Naive thymus-derived CD8-positive, alpha-beta T cell (primary cell): ENCODE results near the gene ACACB. TPM values are rescaled to one million over a fixed set of nuclear protein-coding genes. Genes with fewer than 3 reads are reported as not detected.

Source experiments
- ATAC-seq, 2 donors: fragments of 150-1000 bp; cut with Tn5 transposase in 1 of 2; sonication (Bioruptor Pico), chemical (Tn5 transposase) in 1 of 2; 1 replicate in 1 of 2; 2 replicates in 1 of 2; pipeline ENCODE4 v1.10.0; 2021; ENCODE audit warnings: mild to moderate bottlenecking in 2 of 2, moderate library complexity in 2 of 2
- POLR2A ChIA-PET: fragments of 350-600 bp; sonication (Branson Sonifier 250); formaldehyde crosslinking; loops from one replicate; lab custom pipeline; 2021; ENCODE audit warnings: antibody characterized with exemption; lab: Charles Lee
- DNase-seq, 10 donors: peaks; one replicate each; pipeline versions ENCODE4 v3.0.0 to v3.0.0-alpha.2; 2020 to 2022
- H3K27ac Mint-ChIP-seq, 10 donors: one replicate each; pipeline ENCODE4 v1.8.0; 2020 to 2022; ENCODE audit warnings: mild to moderate bottlenecking in 10 of 10, mixed read lengths in 10 of 10, moderate library complexity in 4 of 10, inconsistent platforms in 1 of 10
- H3K27me3 Mint-ChIP-seq, 5 donors: one replicate each; pipeline ENCODE4 v1.8.0; 2021 to 2022; ENCODE audit warnings: mixed read lengths in 5 of 5
- H3K36me3 Mint-ChIP-seq, 3 donors: one replicate each; pipeline ENCODE4 v1.8.0; 2020 to 2022; ENCODE audit warnings: mixed read lengths in 3 of 3, mild to moderate bottlenecking in 2 of 3, inconsistent platforms in 1 of 3
- H3K4me1 Mint-ChIP-seq, 4 donors: one replicate each; pipeline ENCODE4 v1.8.0; 2021 to 2022; ENCODE audit warnings: mixed read lengths in 4 of 4
- H3K4me3 Mint-ChIP-seq, 10 donors: one replicate each; pipeline ENCODE4 v1.8.0; 2020 to 2022; ENCODE audit warnings: mild to moderate bottlenecking in 10 of 10, mixed read lengths in 10 of 10, moderate library complexity in 6 of 10, inconsistent platforms in 1 of 10
- H3K9me3 Mint-ChIP-seq, 9 donors: one replicate each; pipeline ENCODE4 v1.8.0; 2020 to 2022; ENCODE audit warnings: mixed read lengths in 9 of 9, mild to moderate bottlenecking in 3 of 9, inconsistent platforms in 1 of 9, moderate library complexity in 1 of 9
- polyA plus RNA-seq, 3 donors: library from polyadenylated mRNA; unstranded; fragments of 300-500 nt; fragmentation: Illumina TruSeq; gene quantifications; one replicate each; pipeline ENCODE4 v1.2.3, GENCODE V29; 2021
- total RNA-seq, 8 experiments: library from RNA in 2 of 8; stranded (reverse) in 2 of 8; gene quantifications; one replicate each; pipeline ENCODE4 v1.2.3 and lab custom pipeline; 2021 to 2026

The ACACB gene
- total RNA-seq (10 to 100 TPM; 40.4 to 43.3 TPM), polyA plus RNA-seq (1 to 10 TPM; 1.1 to 3.9 (median 2.9) TPM), total RNA-seq (lab: John Stamatoyannopoulos, UW) (3.6 to 61.6 (median 51.0) reads per million in 6 experiments)

DNA sequence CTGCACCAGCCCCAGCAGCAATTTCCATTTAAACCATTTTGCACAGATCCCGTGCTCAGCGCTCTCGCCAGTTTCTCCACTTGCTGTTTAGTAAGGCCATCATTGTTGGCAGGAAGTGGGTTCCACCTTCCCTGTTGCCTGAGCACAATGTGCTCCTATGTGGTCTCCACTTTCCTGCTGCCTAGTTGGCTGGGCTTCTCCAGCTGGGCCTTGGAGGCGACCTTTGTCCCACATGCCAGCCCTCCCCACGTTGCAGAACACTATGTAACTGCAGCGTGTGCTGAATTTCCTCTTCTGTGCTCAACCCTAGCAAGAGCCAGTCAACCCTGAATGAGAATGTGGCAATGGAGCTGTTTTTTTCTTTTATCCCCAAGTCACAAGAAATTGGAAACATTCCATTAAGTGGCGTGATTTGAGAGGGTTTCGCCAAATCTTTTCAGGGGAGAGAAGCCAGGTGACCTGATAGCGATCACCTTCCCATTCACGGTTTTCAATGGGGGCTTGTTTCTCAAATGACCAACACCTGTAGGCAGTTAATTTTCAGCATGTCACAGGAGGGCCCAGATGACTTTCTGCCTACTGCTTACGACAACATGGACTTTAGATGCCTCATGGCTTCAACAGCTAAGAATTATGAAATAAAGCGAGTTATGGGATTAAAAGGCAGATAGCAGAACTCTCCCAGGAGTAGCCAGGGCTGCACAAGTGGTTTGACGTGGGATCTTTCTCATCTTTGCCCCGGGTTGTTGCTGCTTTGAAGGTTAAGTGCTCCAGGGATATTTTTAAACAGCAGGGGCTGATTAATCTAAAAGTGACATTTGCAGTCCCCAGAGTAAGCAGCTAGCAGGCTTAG, at the start of gene ACACB:
ACACB (plus strand) TSS at position 830 of the 853 bp plus-strand sequence. CDS start 22,819 bp downstream, outside the sequence.
- Mint-ChIP-seq H3K4me1 (peaks cover 3 to 36% (median 21%) of the 10 kb centered on the region in 4 donors), H3K27me3 (no peaks in the 10 kb centered on the region), H3K9me3 (no peaks in the 10 kb centered on the region), H3K27ac (peak within 1 kb of the TSS in 1 of 10 donors; percentile 19), H3K4me3 (peak within 1 kb of the TSS in 6 of 10 donors; percentile 12 to 43 (median 32)), H3K36me3 (peaks cover 0 to 3% (median 0%) of the 10 kb centered on the region in 3 donors)
- DNase-seq (no peak), ATAC-seq (no peak)
- POLR2A ChIA-PET: interaction anchor here (0.6 kb wide), 1 partner anchor 158 kb away, joined by 4 read pairs; no protein-coding TSS in a partner anchor

DNA sequence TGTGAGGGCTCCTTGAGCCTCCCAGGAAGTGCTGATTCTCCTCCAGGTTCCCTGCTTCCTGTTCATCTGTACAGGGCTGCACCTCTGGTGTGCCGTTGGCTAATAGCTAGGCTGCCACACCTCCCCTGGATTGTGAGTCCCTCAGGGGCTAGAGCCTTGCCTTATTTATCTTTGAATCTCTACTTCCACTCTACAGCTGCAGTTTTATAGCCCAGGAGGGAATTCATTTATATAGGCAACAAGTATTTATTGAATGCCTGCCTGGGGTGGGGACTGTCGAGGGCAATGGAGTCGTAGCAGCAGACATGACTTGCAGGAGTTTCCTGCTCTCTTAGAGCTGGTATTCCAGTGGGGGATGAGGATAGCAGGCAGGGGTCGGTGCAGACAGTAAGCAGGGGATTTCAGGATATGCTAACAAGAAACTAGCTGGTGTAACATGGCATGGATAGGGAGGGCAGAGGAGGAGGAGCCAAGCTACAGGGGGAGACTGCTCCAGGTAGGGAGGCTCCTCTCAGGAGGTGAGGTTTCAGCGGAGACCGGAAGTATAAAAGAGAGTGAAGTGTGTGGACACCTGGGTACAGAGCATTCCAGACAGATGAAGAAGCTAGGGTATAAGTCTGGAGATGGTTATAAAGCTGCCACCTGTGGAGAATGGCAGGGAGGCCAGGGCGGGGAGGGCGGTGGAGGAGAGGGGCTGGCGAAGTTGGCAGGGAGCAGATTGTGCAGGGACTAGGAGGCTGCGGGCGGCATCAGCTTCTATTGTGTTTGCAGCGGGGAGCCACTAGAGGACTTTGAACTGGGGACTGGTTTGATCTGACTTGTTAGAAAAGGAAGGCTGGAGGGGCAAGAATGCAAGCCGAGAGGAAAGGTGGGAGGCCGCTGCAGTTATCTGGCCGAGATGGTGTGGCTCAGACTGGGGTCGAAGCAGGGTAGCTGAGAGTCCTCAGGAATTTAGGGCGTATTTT, 46.8 kb upstream of the ACACB start:
- peaks cover 0 to under 1% (median 0%) of the 10 kb centered on the region in 9 donors for H3K9me3 Mint-ChIP-seq
- POLR2A ChIA-PET: interaction anchor here (0.6 kb wide), 1 partner anchor 87 kb away, joined by 4 read pairs; no protein-coding TSS in a partner anchor
- no peak for ATAC-seq
- no peak overlapping the region for H3K4me3 Mint-ChIP-seq
- peaks cover 0 to 6% (median 0%) of the 10 kb centered on the region in 4 donors for H3K4me1 Mint-ChIP-seq
- no peaks in the 10 kb centered on the region for H3K27me3 Mint-ChIP-seq
- DNase-seq: no peak
- peak overlapping the region in 2 of 10 donors; percentile 37 to 67 for H3K27ac Mint-ChIP-seq
- H3K36me3 Mint-ChIP-seq: peaks cover 4 to 71% (median 39%) of the 10 kb centered on the region in 3 donors

DNA sequence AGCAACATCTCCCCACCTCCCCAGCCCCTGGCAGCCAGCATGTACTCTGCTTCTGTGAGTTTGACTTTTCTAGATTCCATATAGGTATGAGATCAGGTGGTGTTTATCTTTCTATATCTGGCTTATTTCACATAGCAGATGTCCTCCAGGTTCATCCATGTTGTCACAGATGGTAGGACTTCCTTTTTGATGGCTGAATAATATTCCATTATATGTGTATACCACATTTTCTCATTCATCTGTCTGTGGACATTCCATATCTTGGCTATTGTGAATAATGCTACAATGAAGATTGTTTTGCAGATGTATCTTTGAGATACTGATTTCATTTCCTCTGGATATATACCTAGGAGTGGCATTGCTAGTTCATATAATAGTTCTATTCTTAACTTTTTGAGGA, 41.5 kb upstream of the ACACB start:
- H3K27ac Mint-ChIP-seq: no peak overlapping the region

DNA sequence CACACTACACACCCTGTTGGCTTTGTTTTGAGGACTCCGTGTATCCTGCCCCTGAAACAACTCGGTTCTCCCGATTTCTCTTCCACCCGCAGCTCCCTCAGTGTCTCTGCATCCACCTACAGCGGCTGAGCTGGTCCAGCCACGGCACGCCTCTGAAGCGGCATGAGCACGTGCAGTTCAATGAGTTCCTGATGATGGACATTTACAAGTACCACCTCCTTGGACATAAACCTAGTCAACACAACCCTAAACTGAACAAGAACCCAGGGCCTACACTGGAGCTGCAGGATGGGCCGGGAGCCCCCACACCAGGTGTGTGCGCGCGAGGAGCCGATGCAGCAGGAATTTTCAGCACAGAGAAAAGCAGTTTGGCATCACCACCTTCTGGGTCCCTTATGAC, 33.6 kb upstream of the ACACB start:
- POLR2A ChIA-PET: no interaction called here
- no peak overlapping the region for H3K4me3 Mint-ChIP-seq
- no peak for DNase-seq
- H3K27ac Mint-ChIP-seq: peak overlapping the region in 1 of 10 donors; percentile 49
- H3K9me3 Mint-ChIP-seq: peaks cover 0 to 19% (median 8%) of the 10 kb centered on the region in 9 donors
- ATAC-seq: no peak
- H3K4me1 Mint-ChIP-seq: peaks cover 0 to 2% (median under 1%) of the 10 kb centered on the region in 4 donors
- peaks cover 17 to 89% (median 35%) of the 10 kb centered on the region in 3 donors for H3K36me3 Mint-ChIP-seq
- H3K27me3 Mint-ChIP-seq: no peaks in the 10 kb centered on the region

More for the DNA sequence above, 41.5 kb upstream of the ACACB start:
- POLR2A ChIA-PET: no interaction called here
- Mint-ChIP-seq H3K27me3 (no peaks in the 10 kb centered on the region), H3K36me3 (peaks cover 19 to 84% (median 70%) of the 10 kb centered on the region in 3 donors), H3K4me3 (no peak overlapping the region), H3K4me1 (peaks cover 0 to 4% (median 1%) of the 10 kb centered on the region in 4 donors), H3K9me3 (peaks cover 0 to 15% (median 10%) of the 10 kb centered on the region in 9 donors)
- no peak for ATAC-seq
- no peak for DNase-seq

DNA sequence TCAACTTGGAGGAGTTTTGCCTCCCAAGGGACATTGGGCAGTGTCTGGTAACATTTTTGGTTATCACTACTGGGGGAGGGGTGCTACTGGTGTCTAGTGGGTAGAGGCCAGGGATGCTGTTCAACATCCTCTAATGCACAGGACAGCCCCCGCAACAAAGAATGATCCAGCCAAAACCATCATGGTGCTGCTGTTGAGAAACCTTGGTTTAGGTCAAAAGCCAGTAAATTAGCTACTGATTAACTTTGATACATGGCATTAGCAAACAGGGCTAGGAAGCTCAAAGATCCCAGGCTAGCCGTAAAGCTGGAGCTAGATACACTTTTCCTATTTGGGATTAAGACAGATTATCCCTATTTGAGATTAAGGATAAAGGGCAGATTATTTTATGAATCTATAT, 32.0 kb upstream of the ACACB start:
- peaks cover 0 to 9% (median 2%) of the 10 kb centered on the region in 9 donors for H3K9me3 Mint-ChIP-seq
- no peak overlapping the region for H3K27ac Mint-ChIP-seq
- no peaks in the 10 kb centered on the region for H3K27me3 Mint-ChIP-seq
- peaks cover 9 to 92% (median 21%) of the 10 kb centered on the region in 3 donors for H3K36me3 Mint-ChIP-seq
- POLR2A ChIA-PET: interaction anchor here (1.4 kb wide), 1 partner anchor 32 kb away, joined by 3 read pairs; the partner anchor contains the start of gene USP30
- no peak for ATAC-seq
- DNase-seq: no peak
- peaks cover 0 to 4% (median 0%) of the 10 kb centered on the region in 4 donors for H3K4me1 Mint-ChIP-seq
- no peak overlapping the region for H3K4me3 Mint-ChIP-seq

DNA sequence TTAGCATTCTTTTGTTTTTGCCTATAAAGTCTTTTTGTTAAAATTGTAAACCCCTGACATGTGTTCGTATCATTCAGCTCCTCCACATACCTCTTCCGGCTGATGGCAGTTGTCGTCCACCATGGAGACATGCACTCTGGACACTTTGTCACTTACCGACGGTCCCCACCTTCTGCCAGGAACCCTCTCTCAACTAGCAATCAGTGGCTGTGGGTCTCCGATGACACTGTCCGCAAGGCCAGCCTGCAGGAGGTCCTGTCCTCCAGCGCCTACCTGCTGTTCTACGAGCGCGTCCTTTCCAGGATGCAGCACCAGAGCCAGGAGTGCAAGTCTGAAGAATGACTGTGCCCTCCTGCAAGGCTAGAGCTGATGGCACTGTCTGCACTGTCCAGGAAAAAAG, 30.8 kb upstream of the ACACB start:
- POLR2A ChIA-PET: interaction anchor here (1.4 kb wide), 1 partner anchor 33 kb away, joined by 3 read pairs; the partner anchor contains the start of gene USP30
- no peak for DNase-seq
- peaks cover under 1 to 89% (median 10%) of the 10 kb centered on the region in 3 donors for H3K36me3 Mint-ChIP-seq
- peak overlapping the region in 2 of 10 donors; percentile 41 to 79 for H3K27ac Mint-ChIP-seq
- no peaks in the 10 kb centered on the region for H3K27me3 Mint-ChIP-seq
- H3K4me3 Mint-ChIP-seq: no peak overlapping the region
- H3K9me3 Mint-ChIP-seq: peaks cover 0 to under 1% (median 0%) of the 10 kb centered on the region in 9 donors
- ATAC-seq: no peak
- peaks cover 0 to 4% (median 3%) of the 10 kb centered on the region in 4 donors for H3K4me1 Mint-ChIP-seq

DNA sequence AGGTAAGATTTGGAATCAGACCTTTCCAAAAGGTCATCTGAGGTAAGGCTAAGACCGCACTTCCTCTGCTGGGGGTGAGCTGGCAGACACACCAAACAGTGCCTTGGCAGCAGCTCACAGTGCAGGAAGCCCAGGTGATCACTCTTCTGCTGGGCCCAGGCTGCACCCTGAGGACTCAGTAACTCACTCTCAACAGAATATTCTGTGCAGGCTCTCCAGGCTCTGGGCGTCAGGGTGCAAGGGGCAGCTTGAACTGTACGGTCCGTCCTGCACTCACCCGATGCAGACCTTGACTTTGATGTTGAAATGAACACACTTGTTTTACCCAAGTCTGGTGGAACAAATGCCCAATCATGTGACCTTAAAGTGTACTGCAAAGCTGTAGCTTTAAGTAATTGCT, 29.1 kb upstream of the ACACB start:
- Mint-ChIP-seq H3K4me3 (no peak overlapping the region), H3K27me3 (no peaks in the 10 kb centered on the region), H3K27ac (peak overlapping the region in 3 of 10 donors; percentile 24 to 39 (median 36)), H3K4me1 (peaks cover 6 to 17% (median 11%) of the 10 kb centered on the region in 4 donors), H3K36me3 (peaks cover 0 to 77% (median 2%) of the 10 kb centered on the region in 3 donors), H3K9me3 (no peaks in the 10 kb centered on the region)
- DNase-seq (no peak), ATAC-seq (no peak)
- POLR2A ChIA-PET: no interaction called here

DNA sequence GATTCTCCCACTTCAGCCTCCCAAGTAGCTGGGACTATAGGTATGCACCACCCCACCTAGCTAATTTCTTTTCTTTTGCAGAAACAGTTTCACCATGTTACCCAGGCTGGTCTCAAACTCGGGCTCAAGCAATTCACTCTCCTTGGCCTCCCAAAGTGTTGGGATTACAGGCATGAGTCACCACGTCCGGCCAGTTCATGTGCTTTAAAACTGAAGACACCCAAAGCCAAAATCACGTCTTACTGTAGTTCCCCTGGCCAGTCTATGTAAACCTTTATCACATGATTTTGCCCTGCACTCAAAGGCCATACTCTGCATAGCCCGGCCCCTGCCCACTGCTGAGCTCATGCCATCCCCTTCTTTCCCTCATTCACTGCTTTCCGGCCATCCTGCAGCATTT, 27.6 kb upstream of the ACACB start:
- Mint-ChIP-seq H3K4me3 (peak overlapping the region in 1 of 10 donors; percentile 20), H3K9me3 (no peaks in the 10 kb centered on the region), H3K4me1 (peaks cover 13 to 33% (median 27%) of the 10 kb centered on the region in 4 donors), H3K36me3 (peaks cover 0 to 64% (median 0%) of the 10 kb centered on the region in 3 donors), H3K27ac (peak overlapping the region in 5 of 10 donors; percentile 11 to 77 (median 65)), H3K27me3 (no peaks in the 10 kb centered on the region)
- POLR2A ChIA-PET: no interaction called here
- DNase-seq: no peak
- ATAC-seq: no peak

DNA sequence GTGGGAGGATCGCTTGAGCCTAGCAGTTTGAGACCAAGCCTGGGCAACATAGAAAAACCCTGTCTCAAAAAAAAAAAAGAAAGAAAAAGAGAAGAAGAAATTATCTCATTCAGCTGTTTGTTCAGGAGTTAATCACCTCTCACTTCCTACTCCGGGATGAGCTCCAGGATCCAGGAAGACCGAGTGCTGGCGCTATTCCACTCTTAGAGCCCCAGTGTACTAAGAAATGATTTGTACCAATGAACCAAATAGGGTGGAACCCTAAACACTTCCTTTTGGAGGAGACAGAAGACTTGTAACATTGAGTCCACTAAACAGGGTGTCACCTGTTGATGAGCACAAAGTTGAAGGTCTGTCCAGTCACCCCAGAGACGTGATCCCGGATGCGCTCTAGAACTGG, 26.7 kb upstream of the ACACB start:
- POLR2A ChIA-PET: interaction anchor here (0.7 kb wide), 2 partner anchors 9 to 312 kb away, joined by 3 to 4 read pairs; no protein-coding TSS in a partner anchor
- no peaks in the 10 kb centered on the region for H3K9me3 Mint-ChIP-seq
- H3K4me1 Mint-ChIP-seq: peaks cover 14 to 37% (median 31%) of the 10 kb centered on the region in 4 donors
- peak overlapping the region in 3 of 10 donors; percentile 17 to 89 (median 83) for H3K27ac Mint-ChIP-seq
- H3K36me3 Mint-ChIP-seq: peaks cover 0 to 55% (median 0%) of the 10 kb centered on the region in 3 donors
- no peak for ATAC-seq
- no peaks in the 10 kb centered on the region for H3K27me3 Mint-ChIP-seq
- no peak overlapping the region for H3K4me3 Mint-ChIP-seq
- DNase-seq: no peak

DNA sequence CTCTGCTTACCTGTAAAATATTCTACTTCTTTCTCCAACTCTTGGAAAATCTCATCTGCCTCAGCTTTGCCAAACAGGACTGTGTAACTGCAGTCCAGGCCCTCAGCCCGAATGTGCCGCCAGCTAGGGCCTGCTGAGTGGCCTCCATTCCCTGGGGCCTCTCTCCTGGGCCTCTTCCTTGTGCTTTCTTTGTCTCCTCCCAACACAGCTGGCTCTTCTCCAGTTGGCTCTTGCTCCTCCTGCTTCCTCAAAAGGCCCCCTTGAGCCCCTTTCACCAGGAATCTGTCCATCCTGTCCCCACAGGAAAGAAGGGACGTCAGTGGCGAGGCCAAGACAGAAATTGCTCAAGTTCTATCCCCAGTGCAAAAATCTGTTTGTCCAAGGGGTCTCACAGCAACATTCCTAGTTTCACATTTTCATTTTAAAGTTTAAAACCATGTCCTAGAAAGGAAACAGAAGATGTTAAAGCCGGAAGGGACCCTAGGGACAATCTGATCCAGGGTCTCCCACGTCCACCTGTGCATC, 23.8 kb upstream of the ACACB start:
- H3K4me1 Mint-ChIP-seq: peaks cover 12 to 40% (median 33%) of the 10 kb centered on the region in 4 donors
- peak overlapping the region; percentile 88 to 97 (median 94) for H3K27ac Mint-ChIP-seq
- DNase-seq (no peak), ATAC-seq (no peak)
- POLR2A ChIA-PET: interaction anchor here (0.5 to 2.0 kb wide), 3 partner anchors 40 to 2000 kb away, joined by 3 to 8 read pairs (median 4); partner anchors contain the start of gene USP30
- H3K27me3 Mint-ChIP-seq: no peaks in the 10 kb centered on the region
- peak overlapping the region; percentile 84 to 93 (median 88) for H3K4me3 Mint-ChIP-seq
- H3K36me3 Mint-ChIP-seq: peaks cover 0 to 30% (median 0%) of the 10 kb centered on the region in 3 donors
- no peaks in the 10 kb centered on the region for H3K9me3 Mint-ChIP-seq
